Midbrain (tissue), 1 donor: ENCODE measurements around the gene SPTBN1.

Source experiments
- DNase-seq: peaks from one replicate; lab custom pipeline; 2025; lab: John Stamatoyannopoulos, UW

SPTBN1 gene

DNA sequence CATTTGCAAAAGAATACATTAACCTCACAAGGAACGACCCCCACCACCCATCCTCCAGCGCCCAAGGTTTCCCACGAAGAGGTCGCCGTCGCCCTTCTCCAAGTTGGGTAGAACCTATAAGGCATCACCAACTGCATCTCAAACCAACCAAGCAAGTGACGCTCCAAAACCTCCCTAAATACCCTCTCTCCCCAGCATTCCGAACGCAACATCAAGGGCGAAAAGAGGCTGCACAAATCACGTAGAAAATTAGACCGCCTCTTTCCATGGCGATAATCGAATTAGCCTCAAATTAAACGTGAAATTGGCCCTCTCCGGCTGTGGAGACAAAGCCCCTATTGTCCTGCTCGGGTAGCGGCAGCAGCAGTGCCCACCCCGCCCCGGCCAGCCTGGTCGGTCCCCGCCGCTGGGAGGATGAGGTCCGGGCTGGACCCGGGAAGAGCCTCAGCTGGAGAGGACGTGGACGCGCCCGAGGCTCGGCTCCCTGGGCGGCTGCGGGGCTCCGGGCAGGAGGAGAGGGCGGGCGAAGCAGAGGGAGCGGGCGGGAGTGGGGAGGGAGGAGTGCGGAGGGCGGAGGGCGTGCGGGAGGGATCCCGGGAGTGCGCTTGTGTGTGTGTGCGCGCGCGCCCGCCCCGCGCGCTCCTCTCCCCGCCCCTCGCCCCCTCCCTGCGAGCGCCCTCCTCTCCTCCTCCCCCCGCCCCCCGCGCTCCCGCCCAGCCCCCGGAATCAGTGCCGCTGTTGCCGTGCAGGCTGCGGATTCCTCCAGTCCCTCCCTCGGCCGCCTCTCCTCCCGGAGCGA is at the start of gene SPTBN1:
TSS of gene SPTBN1 (plus strand) at position 765 of the 799 bp plus-strand sequence. CDS start 70,092 bp downstream, outside the sequence.
- DNase-seq: peak; percentile 93

DNA sequence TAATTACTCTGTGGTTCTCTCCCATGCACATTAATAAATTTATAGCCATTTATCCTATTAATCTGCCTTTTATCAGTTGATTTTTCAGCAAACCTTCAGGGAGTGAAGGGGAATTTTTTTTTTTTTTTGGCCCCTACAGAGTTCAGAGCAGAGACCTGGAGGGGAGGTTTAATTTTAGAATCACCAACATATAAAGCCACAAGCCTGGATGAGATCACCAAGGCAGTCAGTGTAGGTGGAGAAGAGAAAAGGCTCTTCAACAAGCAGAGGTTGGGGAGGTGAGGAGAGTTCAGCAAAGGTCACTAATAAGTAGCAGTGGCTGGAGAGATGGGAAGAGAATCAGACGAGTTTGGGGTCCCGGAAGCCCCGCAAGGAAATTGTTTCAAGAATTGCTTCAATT is 48.4 kb upstream of the SPTBN1 start:
- no peak for DNase-seq

DNA sequence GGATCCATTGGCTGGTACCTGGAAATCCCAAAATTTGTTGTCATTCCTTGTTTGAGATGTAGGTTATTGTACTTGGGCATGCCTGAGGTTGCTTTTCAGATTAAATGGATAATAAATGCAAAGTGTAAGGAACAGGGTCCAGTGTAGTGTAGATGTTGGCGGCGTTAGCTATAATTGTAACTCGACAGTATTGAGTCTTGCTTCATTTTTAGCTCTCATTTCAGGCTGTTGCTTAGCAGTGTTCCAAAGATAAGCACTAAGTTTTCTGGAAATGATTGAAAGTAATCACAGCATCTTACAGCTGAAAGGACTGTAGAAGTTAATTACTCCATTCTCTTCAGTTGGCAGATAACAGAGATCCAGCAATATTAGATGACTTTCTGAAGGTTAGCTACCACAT is 47.8 kb upstream of the SPTBN1 start:
- no peak for DNase-seq

DNA sequence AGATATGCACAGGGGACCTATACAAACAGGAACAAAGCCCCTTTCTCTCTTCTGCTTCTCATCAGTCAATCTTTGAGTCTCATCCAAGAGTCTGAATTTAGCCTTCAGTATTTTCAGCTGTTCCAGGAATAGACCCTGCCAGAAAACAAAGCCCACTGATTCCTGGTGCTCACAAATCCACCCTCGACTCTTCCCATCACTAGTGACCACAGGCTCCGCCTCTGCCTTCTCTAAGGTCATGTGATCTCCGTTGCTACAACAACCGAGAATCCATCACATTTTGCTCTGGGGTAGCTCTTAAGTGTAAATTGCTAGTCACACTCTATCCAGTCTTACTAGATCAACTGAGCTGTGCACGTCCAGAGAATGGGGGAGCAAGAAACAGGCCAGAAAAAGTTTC is 46.4 kb upstream of the SPTBN1 start:
- peak; percentile 70 for DNase-seq

DNA sequence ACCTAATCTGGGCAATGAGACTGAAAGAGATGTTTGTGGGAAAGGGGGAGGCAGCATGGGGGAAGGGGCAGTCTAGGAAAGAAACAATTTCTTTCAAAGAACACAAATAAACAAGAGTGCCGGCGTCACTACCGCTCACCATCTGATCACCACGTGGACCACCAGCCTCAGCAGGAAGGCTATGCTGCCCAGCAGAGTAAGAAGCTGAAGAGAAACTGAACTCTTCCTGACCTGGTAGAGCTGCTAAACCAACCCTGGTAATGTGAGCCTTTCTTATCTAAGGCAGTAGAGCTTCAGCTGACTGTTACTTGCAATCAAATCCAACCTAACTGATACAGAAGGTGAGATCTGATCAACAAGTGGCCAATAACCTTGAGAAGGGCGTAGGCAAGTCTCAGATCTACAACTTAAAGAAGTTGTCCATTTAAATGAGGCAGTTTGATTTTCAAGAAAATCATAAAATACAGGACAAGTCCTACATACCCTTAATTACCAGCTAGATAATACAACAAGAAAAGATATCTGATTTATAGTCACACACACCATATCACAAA is 44.2 kb upstream of the SPTBN1 start:
- no peak for DNase-seq

DNA sequence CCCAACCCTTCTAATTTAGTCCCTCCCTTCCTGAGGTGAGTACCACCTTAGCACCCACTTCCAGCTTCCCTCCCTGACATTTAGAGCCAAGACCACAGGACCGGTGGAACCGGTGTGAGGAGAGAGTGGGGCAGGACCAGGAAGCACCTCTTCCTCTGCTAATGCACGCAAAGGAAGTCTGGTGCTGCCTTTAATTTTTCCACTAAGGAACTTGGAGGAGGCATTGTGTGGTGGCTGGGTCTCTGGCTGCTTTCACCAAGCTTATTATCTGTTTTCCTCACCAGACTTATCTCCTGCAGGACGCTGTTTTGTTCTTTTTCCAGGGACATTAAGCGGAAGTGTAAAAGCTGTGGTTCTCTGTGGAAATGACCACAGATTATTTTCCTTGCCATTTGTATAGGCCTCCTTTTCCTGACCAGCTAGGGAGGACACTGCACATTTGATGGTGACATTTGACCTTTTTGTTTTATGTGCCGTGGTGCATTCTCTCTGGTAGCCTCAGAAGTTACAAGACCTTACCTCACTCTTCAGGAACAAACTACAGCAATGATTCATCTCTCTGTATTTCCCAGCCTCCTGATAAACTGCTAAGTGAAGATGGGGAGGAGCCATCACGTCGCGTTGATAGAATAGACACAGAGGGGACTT is 39.8 kb upstream of the SPTBN1 start:
- no peak for DNase-seq

DNA sequence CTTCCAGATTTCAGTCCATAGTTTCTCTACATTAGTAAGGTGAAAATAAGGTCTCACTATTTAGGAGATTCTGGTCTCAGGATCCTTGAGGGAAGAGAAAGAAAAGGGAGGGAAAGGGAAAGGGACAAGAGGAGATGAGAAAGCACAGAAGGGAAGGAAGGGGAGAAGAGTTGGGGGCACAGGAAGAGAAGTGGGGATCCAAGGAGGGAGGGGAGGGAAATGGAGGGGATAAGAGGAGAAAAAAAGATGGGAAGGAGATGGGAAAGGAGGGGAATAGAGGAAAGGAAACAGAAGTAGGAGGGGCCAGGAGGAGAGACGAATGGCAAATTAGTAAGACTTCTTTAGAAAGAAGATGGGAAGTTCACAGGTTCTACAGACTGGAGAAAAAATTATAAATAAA is 39.2 kb upstream of the SPTBN1 start:
- no peak for DNase-seq

DNA sequence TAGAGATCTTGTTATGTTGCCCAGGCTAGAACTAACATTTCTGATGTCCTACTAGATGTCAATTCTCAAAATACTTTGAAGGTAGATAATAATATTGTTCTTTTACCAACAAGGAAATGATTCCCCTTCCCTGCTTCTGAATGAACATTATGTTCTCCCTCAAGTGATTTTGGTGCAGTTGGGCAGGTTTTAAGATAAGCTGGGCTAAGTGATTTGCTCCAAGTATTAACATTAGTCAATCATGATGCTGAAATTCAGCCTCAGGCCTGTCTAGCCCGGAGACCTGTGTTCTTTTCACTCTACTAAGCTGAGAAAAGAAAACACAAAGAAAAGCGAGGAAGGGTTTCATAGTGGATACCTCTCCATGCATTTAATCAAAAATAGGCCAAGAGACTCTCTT is 38.5 kb upstream of the SPTBN1 start:
- DNase-seq: no peak

DNA sequence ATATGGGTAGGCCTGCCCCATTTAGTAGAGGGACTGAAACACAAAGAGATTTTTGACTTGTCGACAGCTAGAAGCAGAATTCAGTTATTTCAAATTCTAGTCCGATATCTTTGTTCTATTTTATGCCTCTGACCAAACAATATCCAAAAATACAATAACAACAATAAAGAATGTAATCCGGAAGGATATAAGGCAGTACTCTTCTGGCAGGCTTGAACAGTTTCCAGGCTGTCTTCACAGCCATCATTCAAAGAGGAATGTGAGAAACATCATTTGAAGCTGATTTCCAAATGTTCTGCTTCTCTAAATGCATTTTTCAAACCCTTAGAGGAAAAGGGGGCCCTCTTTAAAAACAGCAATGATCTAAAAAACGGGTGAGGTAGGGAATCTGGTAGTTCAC is 36.7 kb upstream of the SPTBN1 start:
- no peak for DNase-seq

DNA sequence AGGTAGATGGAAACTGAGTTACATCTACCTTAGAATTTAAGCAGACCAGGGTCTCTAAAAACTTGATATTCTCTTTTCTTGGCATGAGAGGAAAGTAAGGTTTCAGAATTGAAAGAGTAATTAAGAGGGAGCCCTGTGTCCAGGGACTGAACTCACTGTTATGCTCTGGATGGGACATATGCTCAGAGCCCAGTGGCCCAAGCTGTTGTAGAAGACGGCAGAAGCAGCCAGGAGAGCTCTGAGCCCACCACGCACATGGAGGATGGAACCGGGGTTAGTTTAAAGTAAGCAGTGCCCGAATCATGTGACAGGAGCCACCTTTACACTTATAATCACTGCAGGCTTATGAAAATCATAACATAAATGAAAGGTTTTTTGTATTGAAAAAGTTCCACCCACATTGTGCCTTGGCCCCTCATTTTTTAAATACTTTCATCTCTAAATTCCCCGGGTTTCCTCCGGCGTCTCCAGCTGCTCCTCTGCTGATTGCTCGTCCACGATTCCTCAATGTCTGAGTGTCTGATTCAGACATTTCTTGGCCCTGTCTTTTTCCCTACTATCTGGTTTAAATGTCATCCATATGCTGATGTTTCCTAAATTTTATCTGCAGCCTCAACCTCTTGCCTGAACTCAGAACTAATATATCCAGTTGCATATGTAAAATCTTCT is 36.1 kb upstream of the SPTBN1 start:
- DNase-seq: no peak

DNA sequence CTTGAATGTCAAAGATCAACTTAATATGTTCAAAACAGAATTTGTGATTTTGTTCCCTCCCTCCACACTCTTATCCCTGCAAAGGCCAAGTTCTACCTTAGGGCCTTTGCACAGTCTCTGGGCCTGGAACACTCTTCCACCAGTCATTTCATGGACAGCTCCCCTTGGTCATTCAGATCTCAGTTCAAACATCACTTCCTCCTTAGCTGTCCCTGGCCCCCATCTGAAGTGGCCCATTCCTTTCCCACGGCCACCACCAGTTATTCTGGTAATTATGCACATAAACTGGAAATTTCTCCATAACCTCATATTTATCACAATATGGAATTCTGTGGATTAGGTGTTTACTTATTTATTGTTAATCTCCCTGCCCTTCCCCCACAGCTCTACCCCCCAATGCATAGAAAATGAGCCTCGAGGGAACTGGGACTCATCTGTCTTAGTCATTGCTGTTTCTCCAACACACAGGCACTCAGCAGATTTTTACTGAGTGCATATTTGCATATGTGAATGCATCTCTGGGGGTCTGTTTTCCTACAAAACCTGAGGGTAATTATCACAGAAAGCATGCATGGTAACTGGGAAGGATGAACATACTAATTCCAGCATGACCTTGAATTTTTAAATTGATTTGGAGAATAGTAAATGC is 35.5 kb upstream of the SPTBN1 start:
- DNase-seq: no peak

DNA sequence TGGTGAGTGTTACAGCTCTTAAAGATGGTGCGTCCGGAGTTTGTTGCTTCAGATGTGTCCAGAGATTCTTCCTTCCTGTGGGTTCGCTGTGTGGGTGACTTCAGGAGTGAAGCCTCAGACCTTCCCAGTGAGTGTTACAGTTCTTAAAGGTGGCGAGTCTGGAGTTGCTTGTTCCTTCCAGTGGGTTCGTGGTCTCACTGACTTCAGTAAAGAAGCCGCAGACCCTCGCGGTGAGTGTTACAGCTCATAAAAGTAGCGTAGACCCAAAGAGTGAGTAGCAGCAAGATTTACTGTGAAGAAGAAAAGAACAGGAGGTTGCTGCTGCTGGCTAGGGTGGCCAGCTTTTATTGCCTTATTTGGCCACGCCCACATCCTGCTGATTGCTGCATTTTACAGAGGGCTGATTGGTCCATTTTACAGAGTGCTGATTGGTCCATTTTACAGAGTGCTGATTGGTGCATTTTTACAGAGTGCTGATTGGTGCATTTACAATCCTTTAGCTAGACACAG is 34.0 kb upstream of the SPTBN1 start:
- no peak for DNase-seq

DNA sequence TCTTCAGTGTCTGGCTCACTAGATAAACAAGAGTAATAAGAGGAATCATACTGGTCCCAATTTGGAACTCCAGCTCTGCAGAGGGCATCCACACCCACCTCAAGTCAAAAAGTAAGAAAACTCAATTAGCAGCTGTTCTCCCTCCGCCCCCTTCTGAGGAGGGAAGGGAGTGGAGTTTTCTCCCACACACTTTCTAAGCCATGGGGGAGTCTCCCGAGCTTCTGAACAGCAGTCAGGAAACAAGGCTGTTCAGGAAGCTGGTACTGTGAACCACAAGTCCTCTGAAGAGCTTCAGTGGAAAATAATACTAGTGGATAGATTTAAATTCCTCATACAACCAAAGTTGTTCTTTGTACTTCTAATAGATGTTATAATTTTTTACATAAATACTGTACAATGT is 32.9 kb upstream of the SPTBN1 start:
- DNase-seq: no peak

DNA sequence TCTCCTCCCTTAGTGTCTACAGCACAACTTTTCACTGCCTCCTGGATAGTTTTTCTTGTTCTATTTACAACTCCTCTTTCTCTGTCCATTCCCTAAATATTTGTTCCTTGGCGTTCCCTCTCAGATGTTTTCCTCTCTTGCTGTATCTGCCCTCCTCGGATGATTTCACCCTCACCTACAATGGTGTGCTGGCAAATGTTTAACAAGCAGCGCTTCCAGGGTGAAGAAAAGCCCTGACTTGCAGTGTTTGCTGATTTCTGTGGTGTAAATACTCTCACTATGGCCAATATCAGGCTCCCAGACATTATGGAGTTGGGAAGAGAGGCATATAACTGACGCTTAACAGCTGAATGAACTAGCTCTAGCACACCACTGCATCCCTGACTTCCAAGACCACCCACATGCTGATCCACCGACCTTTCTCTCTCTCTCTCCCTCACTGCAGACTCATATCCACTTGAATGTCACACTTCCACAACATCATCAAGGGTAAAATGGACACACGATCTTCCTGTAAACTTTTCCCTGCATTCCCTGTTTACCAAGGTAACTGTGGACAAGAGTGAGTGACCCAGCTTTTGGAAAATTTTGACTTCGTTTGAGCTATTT is 31.5 kb upstream of the SPTBN1 start:
- no peak for DNase-seq

DNA sequence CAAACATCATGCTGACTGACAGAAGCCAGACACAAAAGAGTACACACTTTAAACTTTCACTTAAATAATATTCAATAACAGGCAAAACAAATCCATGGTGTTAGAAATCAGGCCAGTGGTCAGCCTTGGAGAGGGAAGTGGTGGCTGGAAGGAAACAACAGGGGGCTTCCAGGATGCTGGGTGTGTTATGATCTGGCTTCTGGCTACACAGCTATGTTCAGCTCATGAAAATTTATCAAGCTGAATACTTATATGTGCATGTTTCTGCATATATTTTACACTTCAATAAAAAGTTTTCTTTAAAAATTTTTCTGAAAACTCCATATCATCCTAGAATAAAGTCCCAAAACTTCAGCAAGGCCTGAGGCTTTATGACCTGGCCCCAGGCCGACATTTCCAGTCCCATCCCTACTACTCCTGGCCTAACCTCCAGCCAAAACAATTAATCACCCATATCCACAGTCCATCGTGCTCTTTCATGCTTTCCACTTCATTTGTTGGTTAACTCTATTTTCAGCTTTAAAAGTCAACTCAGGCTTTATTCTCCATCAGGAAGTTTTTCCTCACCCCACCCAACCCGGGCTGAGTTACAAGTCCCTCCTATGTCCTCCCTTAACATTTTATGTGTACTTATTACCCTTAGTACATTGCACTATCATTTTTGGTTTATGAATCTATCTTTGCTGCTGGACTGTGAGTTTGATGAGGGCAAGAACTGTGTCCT is 27.9 kb upstream of the SPTBN1 start:
- DNase-seq: no peak

DNA sequence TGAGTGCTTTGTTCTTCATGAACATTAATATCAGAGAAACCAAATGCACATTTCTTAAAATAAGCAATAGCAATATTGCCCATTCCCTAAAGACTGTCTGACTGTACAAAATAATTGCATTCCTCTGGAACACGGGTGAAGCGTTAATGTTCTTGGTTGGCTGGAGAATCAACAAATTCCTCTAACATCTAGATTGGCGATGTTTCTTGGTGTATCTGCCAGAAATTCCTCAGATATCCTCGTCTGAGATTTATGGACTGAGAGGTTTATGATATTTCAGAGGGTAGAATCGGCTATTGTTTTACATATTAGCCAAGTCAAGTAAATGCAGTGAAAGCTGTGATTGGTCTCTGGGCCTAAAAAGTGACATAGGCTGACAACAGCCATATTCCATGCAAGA is 27.1 kb upstream of the SPTBN1 start:
- DNase-seq: no peak

DNA sequence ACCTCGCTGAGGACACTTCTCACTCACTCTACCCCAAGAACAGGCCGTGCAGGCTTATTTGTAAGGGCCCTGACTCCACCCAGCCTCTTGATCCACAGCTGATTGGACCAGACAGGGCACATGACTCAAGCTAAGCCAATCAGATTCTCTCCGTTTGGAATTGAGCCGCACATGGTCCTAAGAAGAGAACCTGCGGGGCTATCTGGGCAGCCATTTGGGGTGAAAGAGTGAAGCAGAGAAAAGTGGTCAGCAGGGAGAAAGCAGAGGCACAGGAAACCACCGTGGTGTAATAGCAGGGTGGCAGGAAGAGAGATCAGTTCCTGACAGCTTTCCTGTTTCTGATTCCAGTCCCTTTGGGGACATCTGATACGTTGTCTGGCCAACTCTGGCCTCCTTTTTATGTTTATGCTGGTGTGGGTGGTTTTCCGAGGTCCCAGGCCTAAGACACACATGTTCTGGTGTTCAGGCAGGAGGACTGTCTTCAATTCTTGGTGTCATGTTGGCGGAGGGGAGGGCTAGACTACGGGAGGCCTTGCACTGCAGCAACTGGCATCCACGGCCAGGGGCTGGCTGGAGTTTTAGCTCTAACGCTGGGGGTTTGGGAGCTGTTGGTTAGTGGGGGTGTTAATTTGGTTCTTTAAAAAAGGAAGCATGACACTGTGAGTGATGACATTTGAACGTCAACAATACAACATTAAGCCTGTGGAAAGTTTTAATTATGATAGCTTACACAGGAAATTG is 26.1 kb upstream of the SPTBN1 start:
- DNase-seq: no peak

DNA sequence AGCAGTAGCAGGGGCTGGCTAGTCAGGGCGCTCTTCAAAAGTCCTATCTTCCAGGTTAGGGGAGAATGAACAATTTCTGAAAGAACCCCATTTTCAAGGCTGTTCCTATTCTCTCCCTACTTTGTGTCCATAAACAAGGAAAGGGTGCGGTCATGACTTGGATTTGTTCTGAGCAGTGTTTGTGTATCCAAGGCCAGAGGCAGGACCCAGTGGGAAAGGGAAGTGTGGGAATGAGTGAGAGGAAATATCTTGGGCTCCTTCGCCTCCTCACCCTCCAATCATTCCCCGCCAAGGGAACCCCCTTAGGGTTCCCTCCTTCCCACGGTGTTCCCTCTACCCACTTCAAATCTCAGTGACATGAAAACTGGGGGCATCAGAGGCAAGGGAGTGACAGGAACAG is 25.5 kb upstream of the SPTBN1 start:
- no peak for DNase-seq

DNA sequence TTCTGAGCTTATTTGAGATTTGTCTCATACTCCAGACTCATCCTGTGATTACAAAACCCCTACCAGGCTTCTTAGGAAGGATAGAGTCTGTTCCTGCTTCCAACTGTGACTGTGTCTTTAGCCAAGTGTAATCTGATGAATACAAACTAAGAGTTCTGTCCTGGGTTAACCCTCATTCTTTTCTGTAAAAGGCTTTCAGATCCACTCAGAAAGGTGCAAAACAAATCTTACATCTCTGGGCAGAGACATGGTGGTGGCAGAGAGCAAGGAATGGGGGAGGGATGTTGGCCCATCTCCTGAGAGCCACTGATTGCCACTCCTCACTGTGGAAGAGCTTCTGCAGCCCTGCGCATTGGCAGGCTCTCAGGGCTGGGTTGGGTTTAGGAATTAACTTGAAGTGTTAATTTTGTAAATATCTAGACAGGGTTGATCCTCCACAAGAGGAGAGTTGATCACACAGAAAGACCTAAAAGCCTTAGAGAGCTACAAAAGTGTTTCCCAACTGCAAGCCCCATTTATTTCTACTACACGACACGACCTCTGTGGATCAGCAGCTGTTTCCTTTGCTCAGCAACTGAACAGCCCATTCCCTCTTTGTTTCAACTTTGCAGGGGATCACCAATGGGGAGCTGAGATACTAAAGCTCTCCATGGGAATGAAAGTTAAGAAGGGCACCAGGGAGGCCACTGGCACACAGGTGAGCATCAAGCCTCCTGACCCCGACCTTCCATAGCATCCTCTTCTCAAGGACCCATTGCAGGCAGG is 23.7 kb upstream of the SPTBN1 start:
- peak; percentile 41 for DNase-seq

DNA sequence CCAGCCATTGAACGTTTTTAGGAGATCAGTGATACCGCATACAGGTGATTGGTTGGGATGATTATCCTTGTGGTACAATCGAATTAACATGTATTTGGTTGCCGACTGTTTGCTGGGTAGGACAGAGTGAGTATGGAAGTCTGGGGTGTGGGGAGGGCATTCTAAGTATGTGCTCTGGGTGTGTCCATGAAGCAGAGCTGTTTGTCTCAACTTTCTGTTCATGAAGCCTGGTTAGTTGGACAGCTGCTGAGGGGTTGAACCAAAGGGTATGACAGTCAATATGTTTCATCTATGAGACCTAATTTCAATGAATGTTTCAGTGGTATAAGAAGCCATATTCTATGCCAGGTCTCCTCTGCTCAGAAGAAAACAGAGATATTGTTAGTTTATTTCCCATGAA is 21.9 kb upstream of the SPTBN1 start:
- DNase-seq: no peak
